Upper lobe of left lung (tissue), 6 donors: Measurements from ENCODE around the gene ATP4B. TPM values are rescaled to one million over a fixed set of nuclear protein-coding genes. Genes with fewer than 3 reads are reported as not detected.

ENCODE experiments used
- ATAC-seq, 2 donors: fragments of 200-7000 bp; cut with Tn5 transposase; one replicate each; pipeline ENCODE4 v1.9.1; 2022; ENCODE audit warnings: mild to moderate bottlenecking in 2 of 2, moderate library complexity in 2 of 2; ENCODE audit not compliant: low FRiP score in 2 of 2
- DNase-seq, 2 donors: peaks; one replicate each; pipeline ENCODE4 v3.0.0-alpha.2; 2019 to 2020
- H3K27ac ChIP-seq, 4 donors: fragments of 200-600 bp; sonication (generic); one replicate each; pipeline ENCODE4 v1.5.1; 2016 to 2019
- H3K27me3 ChIP-seq, 4 donors: fragments of 200-600 bp; sonication (generic); one replicate each; pipeline ENCODE4 v1.5.1; 2017 to 2019
- H3K36me3 ChIP-seq, 4 donors: fragments of 200-600 bp; sonication (generic); one replicate each; pipeline ENCODE4 v1.5.1; 2016 to 2019
- H3K4me1 ChIP-seq, 4 donors: fragments of 200-600 bp; sonication (generic); one replicate each; pipeline ENCODE4 v1.5.1; 2018 to 2019
- H3K4me3 ChIP-seq, 4 donors: fragments of 200-600 bp; sonication (generic); one replicate each; pipeline ENCODE4 v1.5.1; 2017 to 2019; ENCODE audit warnings: mild to moderate bottlenecking in 2 of 4, moderate library complexity in 1 of 4
- H3K9me3 ChIP-seq, 4 donors: fragments of 200-600 bp; sonication (generic); one replicate each; pipeline ENCODE4 v1.5.1; 2018 to 2019
- EP300 ChIP-seq, 4 donors: sonication (generic); formaldehyde crosslinking; IDR thresholded peaks; one replicate each; pipeline ENCODE4 v1.5.1; 2017; ENCODE audit warnings: antibody characterized with exemption in 4 of 4, control low read depth in 2 of 4
- POLR2A ChIP-seq, 4 donors: fragments of 450-650 bp; IDR thresholded peaks; one replicate each; pipeline ENCODE4 v1.5.1; 2016 to 2017; ENCODE audit warnings: antibody characterized with exemption in 4 of 4, mild to moderate bottlenecking in 2 of 4
- POLR2AphosphoS5 ChIP-seq, 2 donors: sonication (generic); formaldehyde crosslinking; IDR thresholded peaks; one replicate each; pipeline ENCODE4 v1.5.1; 2017; ENCODE audit warnings: antibody characterized with exemption in 2 of 2
- WGBS, 2 donors: methylation state at CpG; one replicate each; pipeline ENCODE4 v1.1.5; 2017 to 2018; 5-methylcytosine and 5-hydroxymethylcytosine counted together
- total RNA-seq, 6 donors: library from RNA; depleted of rRNA in 4 of 6; stranded (reverse); fragments of >200 nt in 4 of 6; gene quantifications; one replicate each; pipeline versions ENCODE4 v1.1.0 to v1.2.1, GENCODE V29; 2016 to 2021
- TF ChIP-seq, protein P1 (sequence below), 6 experiments: fragments of 450-650 bp in 4 of 6; fragments of 200-600 bp in 2 of 6; sonication (generic) in 2 of 6; IDR thresholded peaks; one replicate each; pipeline ENCODE4 v1.5.1; 2016 to 2019; ENCODE audit warnings: antibody characterized with exemption in 6 of 6
- donor health status: DM: no; HTN: no; CAD: no; lungs with moderate emphysema.
- donor health status: DM: no; HTN: yes; CAD: no; lungs with severe emphysema.

The ATP4B gene
- total RNA-seq, 6 donors from 2014 or later: not detected

DNA sequence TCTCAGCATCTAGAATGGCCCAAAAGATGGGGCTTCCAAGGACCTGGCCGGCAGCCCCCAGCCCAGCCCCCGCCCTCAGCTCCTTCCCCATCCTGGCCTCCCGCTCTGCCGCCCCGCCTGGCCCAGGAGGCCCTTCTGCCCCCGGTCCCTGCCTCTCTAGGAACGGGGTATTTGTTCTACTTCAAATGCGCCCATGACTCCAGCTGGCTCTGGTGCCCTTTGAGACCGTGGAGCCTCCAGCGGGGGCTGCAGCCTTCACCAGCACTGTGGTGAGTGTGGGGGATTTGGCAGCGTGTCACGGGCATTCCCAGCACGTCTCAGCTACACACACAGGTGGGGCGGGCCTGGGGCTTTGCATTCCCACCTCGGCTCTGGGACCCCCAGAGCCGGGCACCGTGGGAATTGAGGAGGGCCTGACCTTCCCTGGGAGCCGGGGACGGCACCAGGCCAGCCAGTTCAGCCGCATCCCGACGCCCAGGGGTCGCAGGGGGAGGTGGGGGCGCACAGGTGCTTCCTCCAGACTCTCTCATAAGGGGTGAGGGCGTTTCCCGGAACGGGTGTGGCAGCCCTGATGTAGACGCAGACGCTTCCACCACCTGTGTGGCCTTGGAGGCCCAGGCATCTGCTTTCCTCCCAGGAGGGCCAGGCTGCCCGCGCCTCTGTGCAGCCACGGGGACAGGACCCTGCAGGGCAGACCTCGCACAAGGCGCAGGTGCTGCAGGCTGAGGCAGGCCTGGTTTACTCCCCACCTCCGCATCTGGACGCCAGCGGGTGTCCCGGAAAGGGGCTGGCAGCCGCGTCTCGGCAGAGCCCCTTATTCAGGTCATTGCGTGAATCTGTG lies 947 bp downstream of the ATP4B start:
- TF ChIP-seq POLR2AphosphoS5 (IDR thresholded peaks at IDR 0.05) (no peak), POLR2A (IDR thresholded peaks at IDR 0.05) (no peak)
- no peaks in the 10 kb centered on the region for H3K27me3 ChIP-seq
- peak; percentile 20 to 69 for DNase-seq
- no peaks in the 10 kb centered on the region for H3K36me3 ChIP-seq
- peaks cover 0 to 8% (median 2%) of the 10 kb centered on the region in 4 donors for H3K9me3 ChIP-seq
- peaks cover 0 to 5% (median 0%) of the 10 kb centered on the region in 4 donors for H3K4me1 ChIP-seq
- no peak for ATAC-seq
- WGBS, 2 donors: 85 to 94% methylated on average over 22 to 32 of the region's 42 CpGs
- H3K4me3 ChIP-seq: no peak overlapping the region
- H3K27ac ChIP-seq: no peak overlapping the region

DNA sequence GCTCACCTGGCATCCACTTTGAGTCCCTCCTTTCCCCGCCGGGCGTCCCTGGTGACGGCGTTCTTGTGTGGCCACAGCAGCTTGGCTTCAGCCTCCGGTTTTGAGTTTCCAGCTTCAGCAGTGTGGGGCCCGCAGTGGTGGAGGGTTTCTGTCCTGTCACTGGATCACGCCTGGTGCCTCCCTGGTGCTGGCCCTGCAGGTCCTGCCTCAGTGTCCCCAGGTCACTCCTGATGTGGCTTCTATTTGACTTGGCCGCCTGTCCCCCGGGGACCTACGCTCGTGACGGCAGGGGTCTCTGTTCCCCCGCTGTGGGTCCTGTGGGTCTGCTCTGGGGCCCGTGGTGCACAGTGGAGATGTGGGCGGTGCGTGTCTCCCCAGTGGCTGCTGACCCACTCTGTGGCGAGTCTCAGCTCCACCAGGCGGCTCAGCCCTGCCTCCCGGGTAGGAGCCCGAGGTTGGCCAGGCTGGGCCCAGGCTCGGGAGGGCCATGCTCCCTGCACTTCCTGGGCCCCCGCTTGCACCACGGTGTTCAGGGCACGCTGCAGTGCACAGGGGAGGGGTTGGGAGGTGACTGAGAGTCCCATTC lies 1.9 kb downstream of the ATP4B start:
- TF ChIP-seq, protein P1, sequence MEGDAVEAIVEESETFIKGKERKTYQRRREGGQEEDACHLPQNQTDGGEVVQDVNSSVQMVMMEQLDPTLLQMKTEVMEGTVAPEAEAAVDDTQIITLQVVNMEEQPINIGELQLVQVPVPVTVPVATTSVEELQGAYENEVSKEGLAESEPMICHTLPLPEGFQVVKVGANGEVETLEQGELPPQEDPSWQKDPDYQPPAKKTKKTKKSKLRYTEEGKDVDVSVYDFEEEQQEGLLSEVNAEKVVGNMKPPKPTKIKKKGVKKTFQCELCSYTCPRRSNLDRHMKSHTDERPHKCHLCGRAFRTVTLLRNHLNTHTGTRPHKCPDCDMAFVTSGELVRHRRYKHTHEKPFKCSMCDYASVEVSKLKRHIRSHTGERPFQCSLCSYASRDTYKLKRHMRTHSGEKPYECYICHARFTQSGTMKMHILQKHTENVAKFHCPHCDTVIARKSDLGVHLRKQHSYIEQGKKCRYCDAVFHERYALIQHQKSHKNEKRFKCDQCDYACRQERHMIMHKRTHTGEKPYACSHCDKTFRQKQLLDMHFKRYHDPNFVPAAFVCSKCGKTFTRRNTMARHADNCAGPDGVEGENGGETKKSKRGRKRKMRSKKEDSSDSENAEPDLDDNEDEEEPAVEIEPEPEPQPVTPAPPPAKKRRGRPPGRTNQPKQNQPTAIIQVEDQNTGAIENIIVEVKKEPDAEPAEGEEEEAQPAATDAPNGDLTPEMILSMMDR (IDR thresholded peaks at IDR 0.05): no peak
- TF ChIP-seq EP300 (IDR thresholded peaks at IDR 0.05) (no peak), POLR2AphosphoS5 (IDR thresholded peaks at IDR 0.05) (no peak), POLR2A (IDR thresholded peaks at IDR 0.05) (no peak)
- 86 to 88% methylated on average over 14 to 16 of the region's 25 CpGs for WGBS, 2 donors
- ATAC-seq: no peak
- Histone ChIP-seq H3K36me3 (no peaks in the 10 kb centered on the region), H3K27me3 (no peaks in the 10 kb centered on the region), H3K4me3 (no peak overlapping the region), H3K27ac (no peak overlapping the region), H3K9me3 (peaks cover 0 to 3% (median 0%) of the 10 kb centered on the region in 4 donors), H3K4me1 (peaks cover 0 to 5% (median 0%) of the 10 kb centered on the region in 4 donors)
- DNase-seq: peak; percentile 16 to 71

DNA sequence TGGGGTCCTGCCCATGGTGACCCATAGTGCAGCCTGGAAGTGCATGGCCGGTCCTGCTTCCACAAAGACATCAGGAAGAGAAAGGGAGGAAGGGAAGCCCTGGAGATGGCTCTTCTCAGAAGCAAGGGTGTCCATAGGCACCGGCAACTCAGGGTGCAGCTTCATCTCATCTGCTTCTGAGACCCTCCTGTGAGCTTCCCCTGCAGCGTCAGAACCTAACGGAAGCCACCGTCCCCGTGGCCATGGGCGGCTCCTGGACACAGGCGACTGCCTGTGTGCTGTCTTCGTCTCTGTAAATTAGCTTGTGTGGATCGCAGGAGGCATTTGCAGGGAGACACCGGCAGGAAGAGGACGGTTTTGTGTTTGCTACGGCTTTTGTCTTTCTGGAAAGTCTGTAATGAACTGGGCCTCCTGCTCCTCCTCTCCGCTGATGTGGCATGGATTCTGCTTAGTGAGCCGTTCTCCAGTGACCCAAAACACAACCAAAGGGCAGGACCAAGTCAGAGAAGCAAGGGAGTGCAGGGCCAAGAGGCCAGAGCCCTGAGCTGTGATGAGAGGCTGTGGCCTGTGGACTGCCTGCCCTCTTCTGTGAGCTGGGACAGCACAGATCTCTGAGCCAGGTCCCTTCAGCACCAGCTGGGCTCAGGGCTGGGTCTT lies 2.5 kb downstream of the ATP4B start:
- WGBS, 2 donors: 74 to 89% methylated on average over 12 to 15 of the region's 15 CpGs
- Histone ChIP-seq H3K4me1 (peaks cover 0 to 5% (median 0%) of the 10 kb centered on the region in 4 donors), H3K27me3 (no peaks in the 10 kb centered on the region), H3K4me3 (no peak overlapping the region), H3K27ac (no peak overlapping the region), H3K9me3 (no peaks in the 10 kb centered on the region), H3K36me3 (no peaks in the 10 kb centered on the region)
- DNase-seq (peak; percentile 14 to 55), ATAC-seq (no peak)
- TF ChIP-seq POLR2AphosphoS5 (IDR thresholded peaks at IDR 0.05) (no peak), POLR2A (IDR thresholded peaks at IDR 0.05) (no peak), EP300 (IDR thresholded peaks at IDR 0.05) (no peak)
- TF ChIP-seq, protein P1 (IDR thresholded peaks at IDR 0.05): no peak

DNA sequence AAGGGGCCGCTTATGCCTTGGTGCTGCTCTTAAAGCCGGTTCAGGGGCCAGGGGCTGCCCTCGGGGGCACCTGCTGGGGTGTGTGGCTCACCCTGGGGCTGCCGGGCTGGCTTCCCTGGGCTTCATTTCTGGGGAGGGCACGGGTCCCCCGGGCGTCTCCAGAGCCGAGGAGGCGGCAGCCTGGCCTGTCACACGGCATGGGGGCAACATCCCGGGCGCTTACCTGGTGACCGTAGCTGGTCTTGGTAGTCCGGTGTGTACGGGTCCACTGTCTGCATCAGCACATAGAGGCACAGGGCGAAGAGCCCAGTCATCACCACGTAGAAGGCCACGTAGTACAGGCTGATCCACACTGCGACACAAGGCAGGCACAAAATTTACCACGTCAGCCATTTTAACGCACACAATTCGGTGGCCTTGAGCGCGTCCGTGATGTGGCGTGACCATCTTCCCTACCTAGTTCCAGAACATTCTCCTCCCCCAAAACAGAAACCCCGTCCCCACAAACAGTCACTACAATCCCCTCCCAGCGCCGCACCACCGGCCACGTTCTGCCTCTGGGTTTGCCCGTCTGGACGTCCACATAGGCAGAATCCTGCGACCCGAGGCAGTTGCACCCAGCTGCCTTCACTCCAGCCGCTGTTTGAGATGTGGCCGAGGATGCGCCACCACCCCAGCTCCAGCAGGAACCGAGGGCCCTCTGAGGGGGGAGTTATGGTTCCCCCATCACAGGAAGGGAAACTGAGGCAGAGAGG lies 3.2 kb downstream of the ATP4B start:
- TF ChIP-seq POLR2A (IDR thresholded peaks at IDR 0.05) (no peak), POLR2AphosphoS5 (IDR thresholded peaks at IDR 0.05) (no peak), EP300 (IDR thresholded peaks at IDR 0.05) (no peak)
- TF ChIP-seq, protein P1 (IDR thresholded peaks at IDR 0.05): no peak
- no peaks in the 10 kb centered on the region for H3K36me3 ChIP-seq
- DNase-seq (peak; percentile 14 to 71), ATAC-seq (no peak)
- no peaks in the 10 kb centered on the region for H3K9me3 ChIP-seq
- peaks cover 0 to 5% (median 0%) of the 10 kb centered on the region in 4 donors for H3K4me1 ChIP-seq
- H3K27ac ChIP-seq: no peak overlapping the region
- no peaks in the 10 kb centered on the region for H3K27me3 ChIP-seq
- no peak overlapping the region for H3K4me3 ChIP-seq
- 87 to 95% methylated on average over 26 to 38 of the region's 39 CpGs for WGBS, 2 donors
